DND-41 (cell line): ENCODE data around the gene GPR55.

Source experiments
- ATAC-seq: fragments of 200-7000 bp; cut with Tn5 transposase; 3 replicates; pipeline ENCODE4 v1.9.1; 2021; ENCODE audit warnings: low read depth; ENCODE audit not compliant: insufficient read depth
- DNase-seq: peaks from one replicate; pipeline ENCODE4 v3.0.0-alpha.2; 2020
- H2AFZ ChIP-seq: 2 replicates; pipeline ENCODE4 v1.6.0; 2012; ENCODE audit warnings: low read depth, low read length
- H3K27ac ChIP-seq: 2 replicates; pipeline ENCODE4 v1.5.1; 2012; ENCODE audit warnings: low read length, inconsistent platforms
- H3K27me3 ChIP-seq: fragments of 200-600 bp; sonication (generic); 2 replicates; pipeline ENCODE4 v1.6.0; 2012; ENCODE audit warnings: low read length, mild to moderate bottlenecking, inconsistent platforms; ENCODE audit not compliant: insufficient read depth, poor library complexity
- H3K36me3 ChIP-seq: 2 replicates; pipeline ENCODE4 v1.5.1; 2012; ENCODE audit warnings: low read length, inconsistent platforms; ENCODE audit not compliant: insufficient read depth
- H3K4me1 ChIP-seq: 2 replicates; pipeline ENCODE4 v1.5.1; 2012; ENCODE audit warnings: mild to moderate bottlenecking, low read length; ENCODE audit not compliant: insufficient read depth
- H3K4me2 ChIP-seq: 2 replicates; pipeline ENCODE4 v1.6.0; 2012; ENCODE audit warnings: mild to moderate bottlenecking, moderate library complexity, low read length, inconsistent platforms; ENCODE audit not compliant: insufficient read depth
- H3K4me3 ChIP-seq, 2 experiments: fragments of 200-600 bp in 1 of 2; shearing (Covaris generic) in 1 of 2; 2 replicates each; pipeline ENCODE4 v1.5.1; 2012 to 2016; ENCODE audit warnings: inconsistent platforms in 2 of 2, low read length in 2 of 2, mild to moderate bottlenecking in 2 of 2, low read depth in 1 of 2, moderate library complexity in 1 of 2
- H3K79me2 ChIP-seq: 2 replicates; pipeline ENCODE4 v1.6.0; 2012; ENCODE audit warnings: low read length, inconsistent platforms; ENCODE audit not compliant: insufficient read depth
- H3K9ac ChIP-seq: 2 replicates; pipeline ENCODE4 v1.6.0; 2012; ENCODE audit warnings: low read depth, mild to moderate bottlenecking, inconsistent platforms, low read length, moderate library complexity
- H3K9me3 ChIP-seq: 2 replicates; pipeline ENCODE4 v1.5.1; 2012; ENCODE audit warnings: low read length, moderate library complexity, mild to moderate bottlenecking, inconsistent platforms; ENCODE audit not compliant: insufficient read depth, severe bottlenecking
- H4K20me1 ChIP-seq: 2 replicates; pipeline ENCODE4 v1.6.0; 2012; ENCODE audit warnings: low read length; ENCODE audit not compliant: insufficient read depth
- EZH2 ChIP-seq: IDR thresholded peaks from 3 replicates; pipeline ENCODE4 v1.6.1; 2012; ENCODE audit warnings: borderline replicate concordance, low read depth, mild to moderate bottlenecking, moderate library complexity, low read length, inconsistent platforms; ENCODE audit not compliant: severe bottlenecking
- TF ChIP-seq, protein P1 (sequence below): IDR thresholded peaks from 2 replicates; pipeline ENCODE4 v1.5.1; 2012; ENCODE audit warnings: borderline replicate concordance, low read length, moderate library complexity, mild to moderate bottlenecking; ENCODE audit not compliant: poor library complexity, severe bottlenecking; ENCODE audit errors: extremely low read depth

Gene GPR55

DNA sequence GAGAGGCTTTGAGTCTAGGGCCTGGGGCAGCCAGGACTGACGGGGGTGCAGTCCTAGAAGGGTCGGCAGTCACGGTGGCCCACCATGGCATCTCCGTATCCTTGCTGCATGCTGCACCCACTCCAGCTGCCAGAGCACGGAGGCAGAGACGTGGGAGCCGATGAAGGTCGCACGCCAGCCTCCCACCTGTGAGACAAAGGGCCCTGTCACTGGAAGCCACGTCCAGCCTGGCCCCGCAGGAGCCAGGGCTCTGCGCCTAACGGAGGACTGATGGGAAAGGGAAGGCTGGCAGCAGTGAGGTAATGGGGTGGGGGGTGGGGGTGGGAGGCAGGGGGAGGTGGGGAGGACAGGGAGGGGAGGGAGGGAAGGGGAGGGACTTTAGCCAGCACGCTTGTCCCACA is 38.4 kb downstream of the GPR55 start:
- Histone ChIP-seq H3K79me2 (no peaks in the 10 kb centered on the region), H4K20me1 (no peaks in the 10 kb centered on the region), H3K9me3 (no peaks in the 10 kb centered on the region), H3K9ac (no peak overlapping the region), H3K36me3 (no peaks in the 10 kb centered on the region), H3K4me2 (no peak overlapping the region), H3K27ac (no peak overlapping the region), H2AFZ (no peak overlapping the region), H3K4me3 (no peak overlapping the region), H3K27me3 (no peaks in the 10 kb centered on the region), H3K4me1 (no peaks in the 10 kb centered on the region)
- TF ChIP-seq EZH2 = no peak
- TF ChIP-seq, protein P1, sequence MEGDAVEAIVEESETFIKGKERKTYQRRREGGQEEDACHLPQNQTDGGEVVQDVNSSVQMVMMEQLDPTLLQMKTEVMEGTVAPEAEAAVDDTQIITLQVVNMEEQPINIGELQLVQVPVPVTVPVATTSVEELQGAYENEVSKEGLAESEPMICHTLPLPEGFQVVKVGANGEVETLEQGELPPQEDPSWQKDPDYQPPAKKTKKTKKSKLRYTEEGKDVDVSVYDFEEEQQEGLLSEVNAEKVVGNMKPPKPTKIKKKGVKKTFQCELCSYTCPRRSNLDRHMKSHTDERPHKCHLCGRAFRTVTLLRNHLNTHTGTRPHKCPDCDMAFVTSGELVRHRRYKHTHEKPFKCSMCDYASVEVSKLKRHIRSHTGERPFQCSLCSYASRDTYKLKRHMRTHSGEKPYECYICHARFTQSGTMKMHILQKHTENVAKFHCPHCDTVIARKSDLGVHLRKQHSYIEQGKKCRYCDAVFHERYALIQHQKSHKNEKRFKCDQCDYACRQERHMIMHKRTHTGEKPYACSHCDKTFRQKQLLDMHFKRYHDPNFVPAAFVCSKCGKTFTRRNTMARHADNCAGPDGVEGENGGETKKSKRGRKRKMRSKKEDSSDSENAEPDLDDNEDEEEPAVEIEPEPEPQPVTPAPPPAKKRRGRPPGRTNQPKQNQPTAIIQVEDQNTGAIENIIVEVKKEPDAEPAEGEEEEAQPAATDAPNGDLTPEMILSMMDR = no peak
- DNase-seq = no peak
- no peak for ATAC-seq

DNA sequence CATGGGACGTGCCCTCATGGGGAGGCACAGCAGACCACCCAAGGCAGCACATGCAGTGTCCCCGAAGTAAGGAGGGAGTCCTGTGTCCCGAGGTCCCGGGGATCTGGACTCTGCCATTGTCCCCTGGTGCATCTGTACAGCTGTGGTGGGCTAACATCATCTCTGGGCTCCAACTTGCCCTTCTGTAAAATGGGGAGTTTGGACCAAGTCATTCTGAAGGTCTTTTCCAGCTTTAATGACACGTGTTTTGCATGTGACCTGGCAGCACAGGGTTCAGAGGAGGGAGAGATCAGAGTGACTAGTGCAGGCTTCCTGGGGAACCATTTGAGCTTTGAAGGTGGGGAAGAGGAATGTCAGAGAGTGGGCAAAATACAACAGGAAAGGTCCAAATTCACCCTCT is 38.8 kb downstream of the GPR55 start:
- H3K4me2 ChIP-seq = no peak overlapping the region

DNA sequence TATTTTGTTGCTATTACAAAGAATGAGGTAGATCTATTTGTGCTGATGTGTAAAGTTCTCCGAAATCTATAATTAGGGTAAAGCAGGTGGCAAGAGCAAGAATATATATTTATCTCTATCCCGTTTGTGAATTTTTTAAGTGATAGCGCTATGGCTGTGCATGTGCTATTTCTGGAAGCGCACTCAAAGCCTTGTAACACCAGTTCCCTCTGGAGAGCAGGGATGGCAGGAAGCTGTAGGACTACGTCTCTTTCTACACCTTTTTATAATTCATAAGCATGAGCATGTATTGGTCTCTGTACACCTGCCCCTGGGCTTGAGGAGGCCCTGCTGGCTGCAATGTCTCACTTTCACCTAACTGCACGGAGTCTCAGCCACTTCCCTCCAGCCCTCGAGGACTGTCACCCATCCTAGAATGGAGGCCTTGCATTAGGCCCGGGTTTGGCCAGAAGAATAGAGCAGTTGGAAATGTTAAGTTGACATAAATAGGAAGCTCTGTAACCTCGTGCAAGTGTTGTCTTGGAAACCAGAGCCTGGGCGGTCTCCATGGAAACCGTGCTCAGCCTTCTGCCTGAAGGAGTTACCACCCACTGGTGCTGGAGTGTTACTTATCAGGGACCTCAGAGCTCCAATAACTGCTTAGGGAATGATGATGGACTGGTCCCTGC is 39.4 kb downstream of the GPR55 start:
- no peaks in the 10 kb centered on the region for H4K20me1 ChIP-seq
- no peak overlapping the region for H2AFZ ChIP-seq
- no peaks in the 10 kb centered on the region for H3K79me2 ChIP-seq
- no peaks in the 10 kb centered on the region for H3K36me3 ChIP-seq
- peak; percentile 61; the same call in 2 of the 3 replicates for ATAC-seq
- no peaks in the 10 kb centered on the region for H3K9me3 ChIP-seq
- peak; percentile 46 for DNase-seq
- no peak overlapping the region for H3K4me3 ChIP-seq
- TF ChIP-seq, protein P1 = no peak
- TF ChIP-seq EZH2 = no peak
- no peaks in the 10 kb centered on the region for H3K4me1 ChIP-seq
- no peak overlapping the region for H3K4me2 ChIP-seq
- H3K9ac ChIP-seq = no peak overlapping the region
- no peak overlapping the region for H3K27ac ChIP-seq
- no peaks in the 10 kb centered on the region for H3K27me3 ChIP-seq

More for the DNA sequence above, 38.8 kb downstream of the GPR55 start:
- TF ChIP-seq EZH2 = no peak
- Histone ChIP-seq H3K9me3 (no peaks in the 10 kb centered on the region), H2AFZ (no peak overlapping the region), H3K79me2 (no peaks in the 10 kb centered on the region), H3K9ac (no peak overlapping the region), H3K4me1 (no peaks in the 10 kb centered on the region), H3K36me3 (no peaks in the 10 kb centered on the region), H3K27ac (no peak overlapping the region), H4K20me1 (no peaks in the 10 kb centered on the region), H3K27me3 (no peaks in the 10 kb centered on the region), H3K4me3 (no peak overlapping the region)
- DNase-seq (no peak), ATAC-seq (no peak)

DNA sequence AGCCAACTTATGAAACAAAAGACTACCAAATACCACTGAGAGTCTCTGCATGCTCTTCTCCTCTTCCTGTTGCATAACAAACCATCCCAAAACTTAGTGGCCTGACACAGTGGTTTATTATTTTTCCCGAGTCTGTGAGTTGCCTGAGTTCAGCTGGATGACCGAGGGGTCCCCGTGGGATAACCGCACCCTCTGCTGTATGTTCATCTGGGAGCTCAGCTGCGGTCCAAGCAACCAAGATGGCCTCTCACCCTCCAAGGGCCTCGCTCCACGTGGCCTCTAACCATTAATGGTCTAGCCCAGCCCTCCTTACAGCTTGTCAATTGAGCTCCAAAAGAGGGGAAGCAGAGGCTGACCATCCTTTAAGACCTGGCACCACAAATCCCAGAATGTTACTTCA is 43.2 kb downstream of the GPR55 start:
- H4K20me1 ChIP-seq = no peaks in the 10 kb centered on the region
- DNase-seq (no peak), ATAC-seq (no peak)
- no peak overlapping the region for H3K27ac ChIP-seq
- TF ChIP-seq EZH2 = no peak
- TF ChIP-seq, protein P1 = no peak
- no peak overlapping the region for H3K4me2 ChIP-seq
- H3K36me3 ChIP-seq = peaks cover 22% of the 10 kb centered on the region
- no peak overlapping the region for H3K9ac ChIP-seq
- H3K4me1 ChIP-seq = peaks cover 21% of the 10 kb centered on the region
- no peaks in the 10 kb centered on the region for H3K9me3 ChIP-seq
- H3K27me3 ChIP-seq = no peaks in the 10 kb centered on the region
- H3K79me2 ChIP-seq = no peaks in the 10 kb centered on the region
- H3K4me3 ChIP-seq = no peak overlapping the region
- no peak overlapping the region for H2AFZ ChIP-seq
